Ovary (tissue), 9 donors: Measurements from ENCODE around the gene MRRF. TPM values are rescaled to one million over a fixed set of nuclear protein-coding genes. Genes with fewer than 3 reads are reported as not detected.

Source experiments
- DNase-seq, 5 donors: peaks; one replicate each; pipeline ENCODE4 v3.0.0-alpha.2; 2019 to 2020
- H3K27ac ChIP-seq, 2 donors: fragments of 200-600 bp; one replicate each; pipeline versions ENCODE4 v1.5.1 to v1.8.0; 2019 to 2022
- H3K27me3 ChIP-seq: fragments of 200-600 bp; one replicate; pipeline ENCODE4 v1.8.0; 2022
- H3K36me3 ChIP-seq: fragments of 200-600 bp; sonication (generic); one replicate; pipeline ENCODE4 v1.5.1; 2019
- H3K4me1 ChIP-seq: one replicate; pipeline ENCODE4 v1.8.1; 2013; ENCODE audit warnings: mild to moderate bottlenecking, moderate library complexity; ENCODE audit not compliant: insufficient read depth
- H3K4me3 ChIP-seq: fragments of 200-600 bp; sonication (generic); one replicate; pipeline ENCODE4 v1.5.1; 2017
- H3K9me3 ChIP-seq, 2 donors: fragments of 200-600 bp in 1 of 2; sonication (generic) in 1 of 2; one replicate each; pipeline versions ENCODE4 v1.5.1 to v1.8.1; 2013 to 2019; ENCODE audit warnings: mild to moderate bottlenecking in 1 of 2, moderate library complexity in 1 of 2
- EP300 ChIP-seq: sonication (generic); formaldehyde crosslinking; IDR thresholded peaks from one replicate; pipeline ENCODE4 v1.6.1; 2017; ENCODE audit warnings: antibody characterized with exemption
- POLR2A ChIP-seq: fragments of 450-650 bp; IDR thresholded peaks from one replicate; pipeline ENCODE4 v1.6.1; 2017; ENCODE audit warnings: antibody characterized with exemption, mild to moderate bottlenecking, moderate library complexity
- whole genome bisulfite sequencing, 3 donors: extraction: QIAGEN DNeasy Blood & Tissue Kit in 1 of 3; methylation state at CpG; one replicate each; pipeline versions ENCODE4 v1.1.5 to v1.1.7; 2013 to 2017; 5-methylcytosine and 5-hydroxymethylcytosine counted together
- intact Hi-C, 4 donors: fragments of 100-400 bp; cut with DNase I; formaldehyde crosslinking; loops; one replicate each; pipeline versions ENCODE4 v1.11.0 to v1.15.1; 2022 to 2023
- polyA plus RNA-seq, 2 donors: library from polyadenylated mRNA; stranded (reverse); fragments of 200-250 nt in 1 of 2; fragments of 350-450 nt in 1 of 2; fragmentation: Illumina TruSeq in 1 of 2; extraction: RNeasy Lipid Tissue Mini Kit (QIAGEN cat#74804) in 1 of 2; gene quantifications; one replicate each; pipeline ENCODE4 v1.2.3, GENCODE V29; 2013 to 2014
- total RNA-seq, 7 donors: library from RNA; depleted of rRNA in 2 of 7; stranded (reverse); fragments of >200 nt in 2 of 7; fragmentation: NEBNext Ultra II Directional in 3 of 7; extraction: Animal tissue kit (Norgen Biotek cat#: 25700) in 3 of 7; gene quantifications; one replicate each; pipeline versions ENCODE4 v1.1.0 to v1.2.4, GENCODE V29; 2016 to 2023
- TF ChIP-seq, protein P1 (sequence below), 3 donors: fragments of 450-650 bp in 2 of 3; fragments of 200-600 bp in 1 of 3; IDR thresholded peaks; one replicate each; pipeline versions ENCODE4 v1.5.1 to v1.8.0; 2016 to 2022; ENCODE audit warnings: antibody characterized with exemption in 3 of 3, mild to moderate bottlenecking in 1 of 3
- donor health status: DM: no; HTN: no; CAD: no; lungs with moderate emphysema.
- donor health status: DM: no; HTN: no; CAD: no.
- donor health status: Bipolar disorder and iron deficiency.
- donor health status: DM: yes; HTN: yes; CAD: no.
- donor health status: DM: no; HTN: no; CAD: no.
- donor health status: DM: yes; HTN: yes; CAD: no.

MRRF gene
- total and polyA plus RNA-seq, 9 donors, result 15.6 to 29.8 (median 22.2) TPM

DNA sequence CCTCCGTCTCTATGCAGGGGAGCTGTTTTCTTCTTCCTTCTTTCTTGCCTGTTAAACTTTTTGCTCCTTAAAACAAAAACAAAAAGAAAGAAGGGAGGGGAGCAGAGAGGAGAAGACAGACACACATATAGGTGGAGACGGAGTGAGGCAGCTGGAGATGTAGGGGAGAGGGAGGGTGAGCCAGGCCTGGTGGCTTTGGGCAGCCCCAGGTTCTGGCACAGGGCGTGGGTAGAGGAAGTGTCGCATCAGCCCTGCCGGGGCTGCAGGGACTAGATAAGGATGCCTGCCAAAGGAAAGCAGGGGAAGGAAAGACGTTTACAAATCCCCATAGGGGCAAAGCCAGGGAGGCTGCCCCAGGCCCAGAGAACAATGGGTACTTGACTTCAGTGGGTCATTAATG lies 67.4 kb downstream of the MRRF start:
- H3K27me3 ChIP-seq, result no peaks in the 10 kb centered on the region
- no peak overlapping the region for H3K4me3 ChIP-seq
- intact Hi-C loops, result no loop called here
- WGBS, 3 donors, result 34 to 42% (median 38%) methylated on average over 6 of the region's 6 CpGs
- no peak for DNase-seq
- H3K27ac ChIP-seq, result no peak overlapping the region
- no peaks in the 10 kb centered on the region for H3K36me3 ChIP-seq
- no peaks in the 10 kb centered on the region for H3K9me3 ChIP-seq
- TF ChIP-seq, protein P1, sequence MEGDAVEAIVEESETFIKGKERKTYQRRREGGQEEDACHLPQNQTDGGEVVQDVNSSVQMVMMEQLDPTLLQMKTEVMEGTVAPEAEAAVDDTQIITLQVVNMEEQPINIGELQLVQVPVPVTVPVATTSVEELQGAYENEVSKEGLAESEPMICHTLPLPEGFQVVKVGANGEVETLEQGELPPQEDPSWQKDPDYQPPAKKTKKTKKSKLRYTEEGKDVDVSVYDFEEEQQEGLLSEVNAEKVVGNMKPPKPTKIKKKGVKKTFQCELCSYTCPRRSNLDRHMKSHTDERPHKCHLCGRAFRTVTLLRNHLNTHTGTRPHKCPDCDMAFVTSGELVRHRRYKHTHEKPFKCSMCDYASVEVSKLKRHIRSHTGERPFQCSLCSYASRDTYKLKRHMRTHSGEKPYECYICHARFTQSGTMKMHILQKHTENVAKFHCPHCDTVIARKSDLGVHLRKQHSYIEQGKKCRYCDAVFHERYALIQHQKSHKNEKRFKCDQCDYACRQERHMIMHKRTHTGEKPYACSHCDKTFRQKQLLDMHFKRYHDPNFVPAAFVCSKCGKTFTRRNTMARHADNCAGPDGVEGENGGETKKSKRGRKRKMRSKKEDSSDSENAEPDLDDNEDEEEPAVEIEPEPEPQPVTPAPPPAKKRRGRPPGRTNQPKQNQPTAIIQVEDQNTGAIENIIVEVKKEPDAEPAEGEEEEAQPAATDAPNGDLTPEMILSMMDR (IDR thresholded peaks at IDR 0.05), result no peak
- no peak for TF ChIP-seq POLR2A
- no peak for TF ChIP-seq EP300
- no peaks in the 10 kb centered on the region for H3K4me1 ChIP-seq

DNA sequence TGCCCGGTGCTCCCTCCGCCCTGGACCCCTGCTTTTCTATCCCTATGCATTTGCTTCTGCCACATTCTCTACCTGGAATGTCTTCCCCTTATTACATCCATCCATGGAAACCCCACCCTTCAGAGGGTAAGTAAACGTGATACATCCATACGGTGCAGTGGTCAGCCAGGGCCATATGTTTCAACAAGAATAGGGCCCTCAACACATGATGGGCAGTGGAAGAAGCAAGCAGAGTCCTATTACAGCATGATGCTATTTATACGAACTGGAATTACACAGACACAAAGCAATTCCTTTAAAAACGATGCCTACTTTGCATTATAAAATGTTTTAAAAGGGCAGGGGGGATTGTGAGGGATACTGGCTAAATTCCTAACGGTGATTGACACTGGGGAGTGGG lies 68.0 kb downstream of the MRRF start:
- no peak for DNase-seq
- intact Hi-C loops, result no loop called here
- no peaks in the 10 kb centered on the region for H3K9me3 ChIP-seq
- H3K4me3 ChIP-seq, result no peak overlapping the region
- 51 to 57% (median 55%) methylated on average over 7 of the region's 7 CpGs for WGBS, 3 donors
- H3K27me3 ChIP-seq, result no peaks in the 10 kb centered on the region
- H3K4me1 ChIP-seq, result no peaks in the 10 kb centered on the region
- TF ChIP-seq EP300 (no peak), POLR2A (no peak)
- TF ChIP-seq, protein P1 (IDR thresholded peaks at IDR 0.05), result no peak
- H3K36me3 ChIP-seq, result no peaks in the 10 kb centered on the region
- no peak overlapping the region for H3K27ac ChIP-seq

DNA sequence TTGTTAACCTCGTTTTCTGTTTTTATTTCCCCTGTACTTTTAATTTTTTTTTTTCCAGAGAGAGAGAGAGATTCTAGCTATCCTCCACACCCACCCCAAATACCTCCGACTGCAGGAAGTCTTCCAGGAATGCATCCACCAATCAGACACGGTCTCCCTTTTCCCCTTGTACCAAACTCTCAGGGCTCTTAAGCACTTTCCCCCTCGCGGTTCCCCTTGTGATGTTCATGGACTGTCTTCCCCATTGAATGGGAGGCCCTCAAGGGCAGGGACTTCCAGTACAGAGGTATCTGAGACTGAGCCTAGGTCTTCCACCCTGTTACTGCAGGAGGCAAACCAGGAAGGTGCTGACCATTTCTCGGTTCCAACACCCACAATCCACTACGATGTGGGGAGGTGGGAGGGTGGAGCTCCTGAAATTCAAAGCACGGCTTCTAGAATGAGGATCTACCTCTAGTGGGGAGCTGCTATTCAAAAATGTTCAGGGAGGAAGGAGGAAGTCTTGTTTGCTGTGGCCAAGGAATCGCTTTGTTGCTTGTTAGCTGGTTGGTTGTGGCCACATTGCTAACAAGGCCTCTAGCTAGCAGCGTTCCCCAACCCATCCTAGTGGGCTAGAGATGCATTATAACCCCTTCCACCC lies 68.6 kb downstream of the MRRF start:
- TF ChIP-seq, protein P1 (IDR thresholded peaks at IDR 0.05), result no peak
- TF ChIP-seq POLR2A (no peak), EP300 (no peak)
- H3K9me3 ChIP-seq, result no peaks in the 10 kb centered on the region
- no peak overlapping the region for H3K4me3 ChIP-seq
- intact Hi-C loops, result no loop called here
- H3K27ac ChIP-seq, result no peak overlapping the region
- H3K4me1 ChIP-seq, result no peaks in the 10 kb centered on the region
- no peak for DNase-seq
- no peaks in the 10 kb centered on the region for H3K36me3 ChIP-seq
- no peaks in the 10 kb centered on the region for H3K27me3 ChIP-seq
- 58 to 67% (median 64%) methylated on average over 10 of the region's 10 CpGs for WGBS, 3 donors

DNA sequence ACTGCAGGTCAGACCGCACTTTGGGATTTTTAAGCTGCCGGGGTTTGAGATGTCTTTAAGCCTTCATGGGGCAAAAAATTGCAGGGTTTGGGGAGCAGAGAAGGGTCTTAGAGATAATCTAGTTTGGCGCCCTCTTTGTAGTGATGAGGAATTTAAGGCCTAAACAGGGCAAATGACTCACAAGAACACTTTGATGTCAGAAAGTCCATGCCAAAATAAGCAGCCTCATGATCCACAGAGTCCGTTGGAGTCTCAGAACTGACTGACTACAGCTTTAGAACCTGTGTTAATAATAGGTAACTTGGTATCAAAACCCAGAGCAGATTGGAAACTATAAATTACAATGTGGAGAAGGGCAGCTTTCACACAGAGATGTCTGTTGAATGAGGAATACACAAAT lies 70.2 kb downstream of the MRRF start:
- Histone ChIP-seq H3K27me3 (no peaks in the 10 kb centered on the region), H3K36me3 (no peaks in the 10 kb centered on the region), H3K9me3 (no peaks in the 10 kb centered on the region), H3K27ac (no peak overlapping the region), H3K4me3 (no peak overlapping the region), H3K4me1 (no peaks in the 10 kb centered on the region)
- DNase-seq, result no peak
- TF ChIP-seq EP300, result no peak
- no peak for TF ChIP-seq POLR2A
- TF ChIP-seq, protein P1 (IDR thresholded peaks at IDR 0.05), result no peak
- intact Hi-C loops, result no loop called here
- 60 to 69% (median 63%) methylated on average over 4 of the region's 4 CpGs for WGBS, 3 donors
